ENCODE data around the gene RHOH.

The RHOH gene

DNA sequence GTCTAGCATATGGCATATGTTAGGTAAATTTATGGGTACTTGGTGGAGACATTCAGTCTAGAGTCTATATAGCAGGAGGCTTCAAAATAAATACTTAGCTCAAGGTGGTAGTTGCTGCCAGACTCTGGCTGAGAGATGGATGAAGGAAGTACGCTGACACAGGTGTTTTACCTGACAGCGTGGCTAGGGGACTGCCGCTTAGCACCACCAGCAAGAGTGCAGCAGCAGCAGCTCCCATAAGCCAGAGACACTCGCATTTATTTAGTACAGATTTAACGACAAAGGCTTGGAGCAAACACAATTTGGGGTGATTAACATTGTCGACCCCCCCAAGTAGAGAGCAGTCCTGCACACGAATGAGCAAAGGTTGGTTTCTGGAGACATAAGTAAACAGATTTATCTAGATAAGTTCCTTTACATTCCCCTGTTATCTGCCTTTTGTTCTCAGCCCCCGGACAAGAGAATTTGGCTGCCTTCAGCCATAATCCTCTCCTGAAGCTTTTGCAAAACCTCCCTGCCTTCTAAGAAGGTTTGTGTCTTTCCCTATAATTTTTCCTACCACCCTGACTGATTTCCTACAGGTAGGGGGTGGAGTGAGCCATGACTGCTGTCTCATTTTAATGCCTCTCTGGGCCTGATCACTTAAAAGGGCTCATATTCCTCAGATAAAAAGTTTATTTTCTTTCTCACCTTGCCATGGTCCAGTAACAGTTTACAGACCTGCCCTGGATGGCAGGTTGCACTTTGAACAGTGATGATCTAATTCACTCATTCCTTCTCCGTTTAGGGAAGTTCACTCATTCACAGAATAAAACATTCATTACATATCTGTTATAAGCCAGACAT lies 64.6 kb downstream of the RHOH start:
- DNase-seq (ENCODE audit: extremely low spot score): no peak
- CTCF ChIA-PET: no interaction called here
- no peak for TF ChIP-seq ELF4 (IDR thresholded peaks at IDR 0.05)
- no peak for TF ChIP-seq NFRKB (IDR thresholded peaks at IDR 0.05)
- no peak for TF ChIP-seq LEF1 (IDR thresholded peaks at IDR 0.05; ENCODE audit: borderline replicate concordance)
- no peak for TF ChIP-seq FOXA1 (IDR thresholded peaks at IDR 0.05)
- TF ChIP-seq, protein P1, sequence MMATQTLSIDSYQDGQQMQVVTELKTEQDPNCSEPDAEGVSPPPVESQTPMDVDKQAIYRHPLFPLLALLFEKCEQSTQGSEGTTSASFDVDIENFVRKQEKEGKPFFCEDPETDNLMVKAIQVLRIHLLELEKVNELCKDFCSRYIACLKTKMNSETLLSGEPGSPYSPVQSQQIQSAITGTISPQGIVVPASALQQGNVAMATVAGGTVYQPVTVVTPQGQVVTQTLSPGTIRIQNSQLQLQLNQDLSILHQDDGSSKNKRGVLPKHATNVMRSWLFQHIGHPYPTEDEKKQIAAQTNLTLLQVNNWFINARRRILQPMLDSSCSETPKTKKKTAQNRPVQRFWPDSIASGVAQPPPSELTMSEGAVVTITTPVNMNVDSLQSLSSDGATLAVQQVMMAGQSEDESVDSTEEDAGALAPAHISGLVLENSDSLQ (IDR thresholded peaks at IDR 0.05): no peak
- TF ChIP-seq L3MBTL2 (conservative IDR thresholded peaks at IDR 0.05): no peak
- no peak for TF ChIP-seq HDGF (IDR thresholded peaks at IDR 0.05; ENCODE audit: borderline replicate concordance)
- no peak for TF ChIP-seq CTBP1 (IDR thresholded peaks at IDR 0.05; ENCODE audit: borderline replicate concordance)
- TF ChIP-seq SP1 (IDR thresholded peaks at IDR 0.05): no peak
- TF ChIP-seq SUZ12 (IDR thresholded peaks at IDR 0.05): no peak
- TF ChIP-seq FOXM1 (IDR thresholded peaks at IDR 0.05; ENCODE audit: borderline replicate concordance): no peak
- TF ChIP-seq ZNF384 (IDR thresholded peaks at IDR 0.05): no peak
- TF ChIP-seq BHLHE40 (IDR thresholded peaks at IDR 0.05; ENCODE audit: borderline replicate concordance): no peak
- POLR2A ChIA-PET: no interaction called here

GRCh38 chr4:40262077-40262528 lies 65.3 kb downstream of the RHOH start:
- POLR2A ChIA-PET: no interaction called here
- no peak for TF ChIP-seq NFRKB (IDR thresholded peaks at IDR 0.05)
- no peak for TF ChIP-seq ELF4 (IDR thresholded peaks at IDR 0.05)
- no peak for TF ChIP-seq ZNF384 (IDR thresholded peaks at IDR 0.05)
- TF ChIP-seq L3MBTL2 (conservative IDR thresholded peaks at IDR 0.05): no peak
- TF ChIP-seq HDGF (IDR thresholded peaks at IDR 0.05; ENCODE audit: borderline replicate concordance): no peak
- TF ChIP-seq CTBP1 (IDR thresholded peaks at IDR 0.05; ENCODE audit: borderline replicate concordance): no peak
- TF ChIP-seq SP1 (IDR thresholded peaks at IDR 0.05): no peak
- TF ChIP-seq FOXA1 (IDR thresholded peaks at IDR 0.05): no peak
- no peak for TF ChIP-seq TARDBP (IDR thresholded peaks at IDR 0.05)
- no peak for TF ChIP-seq FOXM1 (IDR thresholded peaks at IDR 0.05; ENCODE audit: borderline replicate concordance)
- TF ChIP-seq SUZ12 (IDR thresholded peaks at IDR 0.05): no peak
- TF ChIP-seq FOXK2 (IDR thresholded peaks at IDR 0.05): no peak
- TF ChIP-seq ARNT (IDR thresholded peaks at IDR 0.05): no peak
- no peak for TF ChIP-seq BHLHE40 (IDR thresholded peaks at IDR 0.05; ENCODE audit: borderline replicate concordance)
- TF ChIP-seq LEF1 (IDR thresholded peaks at IDR 0.05; ENCODE audit: borderline replicate concordance): no peak
- TF ChIP-seq, protein P1 (IDR thresholded peaks at IDR 0.05): no peak
- DNase-seq (ENCODE audit: extremely low spot score): no peak
- CTCF ChIA-PET: no interaction called here

GRCh38 chr4:40262861-40263260 lies 66.0 kb downstream of the RHOH start:
- CTCF ChIA-PET: no interaction called here
- POLR2A ChIA-PET: no interaction called here
- TF ChIP-seq FOXK2 (IDR thresholded peaks at IDR 0.05) (no peak), ELF4 (IDR thresholded peaks at IDR 0.05) (no peak), CTBP1 (IDR thresholded peaks at IDR 0.05; ENCODE audit: borderline replicate concordance) (no peak), SUZ12 (IDR thresholded peaks at IDR 0.05) (no peak), L3MBTL2 (conservative IDR thresholded peaks at IDR 0.05) (no peak), SP1 (IDR thresholded peaks at IDR 0.05) (no peak), NFRKB (IDR thresholded peaks at IDR 0.05) (no peak), BHLHE40 (IDR thresholded peaks at IDR 0.05; ENCODE audit: borderline replicate concordance) (no peak), ARNT (IDR thresholded peaks at IDR 0.05) (no peak), ZNF384 (IDR thresholded peaks at IDR 0.05) (no peak), FOXM1 (IDR thresholded peaks at IDR 0.05; ENCODE audit: borderline replicate concordance) (no peak), FOXA1 (IDR thresholded peaks at IDR 0.05) (no peak), TARDBP (IDR thresholded peaks at IDR 0.05) (no peak), HDGF (IDR thresholded peaks at IDR 0.05; ENCODE audit: borderline replicate concordance) (no peak), LEF1 (IDR thresholded peaks at IDR 0.05; ENCODE audit: borderline replicate concordance) (no peak)
- TF ChIP-seq, protein P1 (IDR thresholded peaks at IDR 0.05): no peak
- DNase-seq (ENCODE audit: extremely low spot score): no peak

DNA sequence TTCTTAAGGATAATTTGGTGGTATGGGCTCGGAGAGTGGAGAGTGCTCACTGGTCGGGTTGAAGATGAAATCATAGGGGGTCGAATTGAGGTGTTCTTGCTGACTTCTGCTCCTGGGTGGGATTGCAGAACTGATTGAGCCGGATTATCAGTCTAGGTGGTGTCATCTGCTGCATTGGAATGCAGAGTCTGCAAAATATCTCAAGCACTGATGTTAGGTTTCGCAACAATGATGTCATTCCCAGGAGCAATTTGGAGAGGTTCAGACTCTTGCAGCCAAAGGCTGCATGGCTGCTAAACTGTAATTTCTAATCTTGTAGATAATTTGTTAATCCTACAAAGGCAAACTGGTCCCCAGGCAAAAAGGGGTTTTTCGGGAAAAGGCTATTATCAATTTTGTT lies 67.7 kb downstream of the RHOH start:
- ChIA-PET POLR2A (no interaction called here), CTCF (no interaction called here)
- no peak for DNase-seq (ENCODE audit: extremely low spot score)
- no peak for TF ChIP-seq NFRKB (IDR thresholded peaks at IDR 0.05)
- no peak for TF ChIP-seq FOXA1 (IDR thresholded peaks at IDR 0.05)
- TF ChIP-seq SUZ12 (IDR thresholded peaks at IDR 0.05): no peak
- TF ChIP-seq TARDBP (IDR thresholded peaks at IDR 0.05): no peak
- TF ChIP-seq BHLHE40 (IDR thresholded peaks at IDR 0.05; ENCODE audit: borderline replicate concordance): no peak
- TF ChIP-seq HDGF (IDR thresholded peaks at IDR 0.05; ENCODE audit: borderline replicate concordance): no peak
- no peak for TF ChIP-seq ARNT (IDR thresholded peaks at IDR 0.05)
- no peak for TF ChIP-seq FOXM1 (IDR thresholded peaks at IDR 0.05; ENCODE audit: borderline replicate concordance)
- no peak for TF ChIP-seq CTBP1 (IDR thresholded peaks at IDR 0.05; ENCODE audit: borderline replicate concordance)
- TF ChIP-seq ELF4 (IDR thresholded peaks at IDR 0.05): no peak
- no peak for TF ChIP-seq L3MBTL2 (conservative IDR thresholded peaks at IDR 0.05)
- TF ChIP-seq LEF1 (IDR thresholded peaks at IDR 0.05; ENCODE audit: borderline replicate concordance): no peak
- TF ChIP-seq FOXK2 (IDR thresholded peaks at IDR 0.05): no peak

DNA sequence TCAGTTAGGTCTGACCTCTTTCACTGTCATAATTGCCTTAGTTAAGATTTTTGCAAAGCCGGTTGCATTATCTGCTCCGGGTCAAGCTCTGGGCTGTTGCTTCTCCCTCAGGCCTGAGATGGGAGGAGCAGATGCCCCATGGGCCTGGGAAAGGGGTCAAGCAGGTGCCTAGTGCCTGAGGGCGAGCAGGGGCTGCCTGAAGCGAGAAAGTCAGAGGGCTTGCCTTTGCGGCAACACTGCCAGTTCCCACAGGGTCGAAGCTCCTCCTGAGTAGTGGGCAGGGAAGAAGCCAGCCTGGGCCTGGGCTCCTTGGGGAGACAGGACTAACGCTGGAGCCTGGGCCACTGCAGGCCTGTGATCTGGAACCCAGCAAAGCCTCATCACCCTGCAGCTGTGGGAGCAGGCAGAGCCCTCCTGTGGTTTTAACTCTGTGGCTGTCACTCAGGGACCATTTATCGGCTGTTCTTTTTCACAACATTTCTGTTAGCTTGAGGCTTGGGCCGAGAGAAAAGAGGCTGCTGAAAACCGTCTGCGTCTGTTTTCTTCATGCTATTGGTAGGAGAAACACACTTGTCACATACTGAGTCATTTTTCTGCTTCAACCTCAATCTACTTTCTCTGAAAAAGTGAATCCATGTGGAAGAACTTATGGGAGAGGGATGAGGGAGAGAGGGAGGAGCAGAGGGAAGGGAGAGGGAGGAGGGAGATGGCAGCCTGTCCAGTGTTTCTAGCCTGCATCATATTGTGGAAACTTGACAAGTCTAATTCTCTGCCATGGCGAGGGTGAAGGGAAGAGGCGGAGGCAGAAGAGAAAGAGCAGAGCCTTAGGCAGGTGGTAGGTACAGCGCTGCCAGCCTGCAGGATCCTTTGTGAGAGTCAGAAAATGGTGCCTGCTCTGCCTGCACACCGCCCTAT lies 68.4 kb downstream of the RHOH start:
- ChIA-PET POLR2A (no interaction called here), CTCF (interaction anchor here (0.5 kb wide), 1 partner anchor 851 kb away, joined by 3 read pairs; no protein-coding TSS in a partner anchor)
- no peak for TF ChIP-seq TARDBP (IDR thresholded peaks at IDR 0.05)
- TF ChIP-seq CTBP1 (IDR thresholded peaks at IDR 0.05; ENCODE audit: borderline replicate concordance): no peak
- TF ChIP-seq, protein P1 (IDR thresholded peaks at IDR 0.05): peak; percentile 94
- no peak for TF ChIP-seq LEF1 (IDR thresholded peaks at IDR 0.05; ENCODE audit: borderline replicate concordance)
- TF ChIP-seq ZNF384 (IDR thresholded peaks at IDR 0.05): no peak
- no peak for DNase-seq (ENCODE audit: extremely low spot score)

All from HEK293T (cell line).